GM12875 (cell line): Measurements from ENCODE around the gene IGSF3.

Source experiments
- H3K4me3 ChIP-seq: one replicate; pipeline ENCODE4 v1.5.1; 2011; ENCODE audit warnings: low read depth, low read length, control low read depth
- TF ChIP-seq, protein P1 (sequence below): IDR thresholded peaks from 2 replicates; pipeline ENCODE4 v1.5.1; 2011; ENCODE audit warnings: low read depth, mild to moderate bottlenecking, control low read depth, inconsistent platforms, low read length, moderate library complexity, borderline replicate concordance; ENCODE audit not compliant: insufficient read depth

Gene IGSF3

GRCh38 chr1:116674011-116674531 is 6.5 kb upstream of the IGSF3 start:
- TF ChIP-seq, protein P1, sequence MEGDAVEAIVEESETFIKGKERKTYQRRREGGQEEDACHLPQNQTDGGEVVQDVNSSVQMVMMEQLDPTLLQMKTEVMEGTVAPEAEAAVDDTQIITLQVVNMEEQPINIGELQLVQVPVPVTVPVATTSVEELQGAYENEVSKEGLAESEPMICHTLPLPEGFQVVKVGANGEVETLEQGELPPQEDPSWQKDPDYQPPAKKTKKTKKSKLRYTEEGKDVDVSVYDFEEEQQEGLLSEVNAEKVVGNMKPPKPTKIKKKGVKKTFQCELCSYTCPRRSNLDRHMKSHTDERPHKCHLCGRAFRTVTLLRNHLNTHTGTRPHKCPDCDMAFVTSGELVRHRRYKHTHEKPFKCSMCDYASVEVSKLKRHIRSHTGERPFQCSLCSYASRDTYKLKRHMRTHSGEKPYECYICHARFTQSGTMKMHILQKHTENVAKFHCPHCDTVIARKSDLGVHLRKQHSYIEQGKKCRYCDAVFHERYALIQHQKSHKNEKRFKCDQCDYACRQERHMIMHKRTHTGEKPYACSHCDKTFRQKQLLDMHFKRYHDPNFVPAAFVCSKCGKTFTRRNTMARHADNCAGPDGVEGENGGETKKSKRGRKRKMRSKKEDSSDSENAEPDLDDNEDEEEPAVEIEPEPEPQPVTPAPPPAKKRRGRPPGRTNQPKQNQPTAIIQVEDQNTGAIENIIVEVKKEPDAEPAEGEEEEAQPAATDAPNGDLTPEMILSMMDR = no peak

DNA sequence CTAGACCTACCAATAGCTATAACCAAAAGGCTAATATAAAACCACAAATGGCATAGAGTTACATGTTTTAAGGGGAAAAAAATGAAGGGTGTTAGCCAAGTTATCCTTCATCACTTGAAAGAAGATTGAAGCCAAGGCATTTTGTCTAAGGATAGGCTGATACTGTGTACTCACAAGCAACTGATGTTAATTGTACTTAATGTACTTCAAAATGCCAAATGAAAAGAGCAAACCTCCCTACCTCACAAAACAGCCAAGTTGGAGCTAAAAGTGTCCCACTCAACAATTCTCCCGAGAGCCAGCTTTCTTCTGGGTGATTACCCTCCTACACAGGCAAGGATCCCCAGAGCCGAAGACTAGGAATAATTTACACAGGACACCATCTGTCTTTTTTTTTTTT is 4.4 kb upstream of the IGSF3 start:
- TF ChIP-seq, protein P1 = no peak
- H3K4me3 ChIP-seq = no peak overlapping the region

More at GRCh38 chr1:116674011-116674531, 6.5 kb upstream of the IGSF3 start:
- H3K4me3 ChIP-seq = no peak overlapping the region

GRCh38 chr1:116671072-116671760 is 3.7 kb upstream of the IGSF3 start:
- no peak overlapping the region for H3K4me3 ChIP-seq
- TF ChIP-seq, protein P1 = no peak

DNA sequence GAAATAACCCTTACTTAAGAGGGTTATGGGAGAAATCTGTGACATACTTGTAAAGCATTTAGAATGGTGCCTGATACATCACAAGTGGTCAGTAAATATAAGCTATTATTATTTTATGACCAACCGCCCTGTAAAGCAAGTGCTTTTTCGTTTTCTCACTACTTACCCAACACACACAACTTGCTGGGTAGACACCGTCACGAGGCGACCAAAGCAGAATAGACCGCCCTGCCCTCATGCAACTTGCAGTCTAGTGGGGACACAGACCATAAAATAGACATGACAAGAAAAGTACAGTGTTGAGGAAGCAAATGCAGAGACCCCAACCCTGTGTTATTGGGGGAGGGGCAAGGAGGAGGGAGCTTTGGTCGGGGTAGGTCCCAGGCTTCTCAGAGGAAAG is 744 bp upstream of the IGSF3 start:
- TF ChIP-seq, protein P1 = no peak
- no peak overlapping the region for H3K4me3 ChIP-seq

- peak overlapping the region; percentile 66 for H3K4me3 ChIP-seq
- TF ChIP-seq, protein P1 = no peak
These were observed 407 bp downstream of the IGSF3 start for GRCh38 chr1:116667078-116667574.

DNA sequence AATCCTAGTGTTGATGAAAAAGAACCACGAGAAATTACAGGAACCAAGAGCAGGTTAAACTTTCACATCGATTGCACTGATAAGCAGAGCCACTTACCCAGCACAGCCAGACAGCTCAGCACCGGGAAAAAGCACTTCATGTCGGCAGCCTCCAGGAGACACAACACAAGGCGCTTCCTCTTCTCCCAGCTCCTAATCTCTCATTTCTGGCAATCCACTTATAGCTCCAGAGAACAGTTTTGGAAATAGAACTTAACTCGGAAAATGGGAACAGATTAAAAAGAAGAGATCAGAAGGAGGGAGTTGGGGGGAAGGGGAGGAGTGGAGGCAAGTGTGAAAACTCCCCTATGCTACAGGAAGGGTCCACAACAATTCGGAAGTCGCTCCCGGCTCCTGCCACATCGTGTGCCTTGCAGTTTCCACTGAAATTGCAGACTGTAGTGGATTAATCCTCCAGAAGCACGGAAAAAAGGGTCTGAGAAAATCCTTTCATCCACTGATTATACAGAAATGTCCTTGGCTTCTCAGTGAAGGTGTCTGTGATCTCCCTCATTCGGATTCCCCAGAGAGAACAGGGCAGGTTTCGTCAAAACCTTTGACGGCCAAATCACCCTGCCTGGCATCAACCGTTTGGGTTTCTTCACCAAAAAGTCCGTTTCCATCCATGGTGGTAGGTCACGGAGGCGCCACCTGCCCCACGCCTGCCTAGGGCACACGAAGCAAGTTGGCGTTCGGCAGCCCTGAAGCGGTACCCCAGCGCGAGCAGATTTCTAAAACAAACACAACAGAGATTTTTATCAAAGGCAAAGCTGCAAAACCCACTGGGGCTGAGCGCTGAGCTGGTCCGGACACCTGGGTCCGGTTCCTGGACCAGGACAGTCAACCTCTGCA is 1.1 kb downstream of the IGSF3 start:
- TF ChIP-seq, protein P1 = no peak
- peak overlapping the region; percentile 66 for H3K4me3 ChIP-seq
